Ascending aorta (tissue), 2 donors: ENCODE data around the gene TMEM92. TPM values are rescaled to one million over a fixed set of nuclear protein-coding genes. Genes with fewer than 3 reads are reported as not detected.

Source experiments
- DNase-seq, 2 donors: peaks; one replicate each; pipeline ENCODE4 v3.0.0-alpha.2; 2019; ENCODE audit warnings: low spot score in 2 of 2
- H3K27ac ChIP-seq, 2 donors: fragments of 200-600 bp; sonication (generic); one replicate each; pipeline ENCODE4 v1.5.1; 2016 to 2017; ENCODE audit warnings: mild to moderate bottlenecking in 1 of 2
- H3K27me3 ChIP-seq: fragments of 200-600 bp; sonication (generic); one replicate; pipeline ENCODE4 v1.5.1; 2017
- H3K36me3 ChIP-seq, 2 donors: fragments of 200-600 bp; sonication (generic); one replicate each; pipeline ENCODE4 v1.5.1; 2016
- H3K4me1 ChIP-seq, 2 donors: fragments of 200-600 bp; sonication (generic); one replicate each; pipeline ENCODE4 v1.5.1; 2016 to 2017; ENCODE audit warnings: mild to moderate bottlenecking in 1 of 2
- H3K4me3 ChIP-seq, 2 donors: fragments of 200-600 bp; sonication (generic); one replicate each; pipeline ENCODE4 v1.5.1; 2016 to 2017; ENCODE audit warnings: mild to moderate bottlenecking in 1 of 2
- H3K9me3 ChIP-seq, 2 donors: fragments of 200-600 bp; sonication (generic); one replicate each; pipeline ENCODE4 v1.5.1; 2016
- CTCF ChIP-seq, 3 experiments: fragments of 200-600 bp in 2 of 3; fragments of 450-650 bp in 1 of 3; sonication (generic) in 2 of 3; IDR thresholded peaks; one replicate each; pipeline ENCODE4 v1.5.1; 2016 to 2019; ENCODE audit warnings: antibody characterized with exemption in 3 of 3, mild to moderate bottlenecking in 1 of 3, moderate library complexity in 1 of 3
- intact Hi-C: fragments of 100-400 bp; cut with DNase I; formaldehyde crosslinking; loops from one replicate; pipeline ENCODE4 v1.15.1; 2023
- total RNA-seq: library from RNA; depleted of rRNA; stranded (reverse); fragments of >200 nt; gene quantifications from one replicate; pipeline ENCODE4 v1.1.0, GENCODE V29; 2016

TMEM92 gene
- total RNA-seq, 1 donor from 2014 or later: not detected

- H3K36me3 ChIP-seq: no peaks in the 10 kb centered on the region
- intact Hi-C loops: loop anchor here (1.0 to 5.0 kb wide), 2 partner anchors 17 to 38 kb away; partner anchors contain the start of gene COL1A1
- no peak for TF ChIP-seq CTCF (IDR thresholded peaks at IDR 0.05)
- no peaks in the 10 kb centered on the region for H3K27me3 ChIP-seq
- DNase-seq: no peak
- H3K27ac ChIP-seq: no peak overlapping the region
- H3K4me1 ChIP-seq: peaks cover 0 to 14% of the 10 kb centered on the region in 2 donors
- no peak overlapping the region for H3K4me3 ChIP-seq
- H3K9me3 ChIP-seq: no peaks in the 10 kb centered on the region
These were observed 34.3 kb upstream of the TMEM92 start for GRCh38 chr17:50239937-50240336.

- Histone ChIP-seq H3K27ac (no peak overlapping the region), H3K4me3 (no peak overlapping the region), H3K27me3 (no peaks in the 10 kb centered on the region), H3K36me3 (no peaks in the 10 kb centered on the region), H3K9me3 (no peaks in the 10 kb centered on the region), H3K4me1 (peaks cover 0 to 14% of the 10 kb centered on the region in 2 donors)
- DNase-seq: no peak
- no peak for TF ChIP-seq CTCF (IDR thresholded peaks at IDR 0.05)
- intact Hi-C loops: no loop called here
These were observed 33.4 kb upstream of the TMEM92 start for GRCh38 chr17:50240851-50241250.

- H3K4me3 ChIP-seq: no peak overlapping the region
- TF ChIP-seq CTCF (IDR thresholded peaks at IDR 0.05): no peak
- no peak overlapping the region for H3K27ac ChIP-seq
- H3K4me1 ChIP-seq: peaks cover 0 to 14% of the 10 kb centered on the region in 2 donors
- no peak for DNase-seq
- H3K36me3 ChIP-seq: no peaks in the 10 kb centered on the region
- intact Hi-C loops: no loop called here
- H3K27me3 ChIP-seq: no peaks in the 10 kb centered on the region
- H3K9me3 ChIP-seq: no peaks in the 10 kb centered on the region
These were observed 32.8 kb upstream of the TMEM92 start for GRCh38 chr17:50241431-50241830.

GRCh38 chr17:50244771-50245170, 29.5 kb upstream of the TMEM92 start:
- peaks cover 0 to 8% of the 10 kb centered on the region in 2 donors for H3K4me1 ChIP-seq
- no peaks in the 10 kb centered on the region for H3K27me3 ChIP-seq
- no peak overlapping the region for H3K27ac ChIP-seq
- no peaks in the 10 kb centered on the region for H3K36me3 ChIP-seq
- no peak for TF ChIP-seq CTCF (IDR thresholded peaks at IDR 0.05)
- no peak for DNase-seq
- no peak overlapping the region for H3K4me3 ChIP-seq
- intact Hi-C loops: no loop called here
- H3K9me3 ChIP-seq: no peaks in the 10 kb centered on the region

GRCh38 chr17:50248255-50248654, 26.0 kb upstream of the TMEM92 start:
- no peaks in the 10 kb centered on the region for H3K27me3 ChIP-seq
- intact Hi-C loops: no loop called here
- DNase-seq: no peak
- no peak for TF ChIP-seq CTCF (IDR thresholded peaks at IDR 0.05)
- no peaks in the 10 kb centered on the region for H3K9me3 ChIP-seq
- no peak overlapping the region for H3K4me3 ChIP-seq
- H3K27ac ChIP-seq: no peak overlapping the region
- H3K4me1 ChIP-seq: no peaks in the 10 kb centered on the region
- H3K36me3 ChIP-seq: no peaks in the 10 kb centered on the region

GRCh38 chr17:50252781-50253180, 21.5 kb upstream of the TMEM92 start:
- no peak overlapping the region for H3K4me3 ChIP-seq

More at GRCh38 chr17:50252781-50253180, 21.5 kb upstream of the TMEM92 start:
- intact Hi-C loops: no loop called here
- DNase-seq: no peak
- Histone ChIP-seq H3K27ac (no peak overlapping the region), H3K9me3 (no peaks in the 10 kb centered on the region), H3K4me1 (peaks cover 0 to 7% of the 10 kb centered on the region in 2 donors), H3K36me3 (no peaks in the 10 kb centered on the region), H3K27me3 (no peaks in the 10 kb centered on the region)
- no peak for TF ChIP-seq CTCF (IDR thresholded peaks at IDR 0.05)
